PC-9 (cell line): Measurements from ENCODE around the gene RANBP3L.

Experiments
- CTCF ChIP-seq: fragments of 200-600 bp; sonication (generic); conservative IDR thresholded peaks from 2 replicates; pipeline ENCODE4 v1.6.1; 2017; ENCODE audit warnings: mixed run types, antibody characterized with exemption, mild to moderate bottlenecking, moderate library complexity
- EZH2 ChIP-seq: fragments of 200-600 bp; sonication (generic); IDR thresholded peaks from 2 replicates; pipeline ENCODE4 v1.8.0; 2017; ENCODE audit warnings: antibody characterized with exemption, low read depth

GRCh38 chr5:36217567-36217966 is 84.1 kb downstream of the RANBP3L start:
- no peak for TF ChIP-seq CTCF
- TF ChIP-seq EZH2 = no peak
